ENCODE results near the gene TMEM255B.
"Not testable (repeated sequence)": the region's sequence is repeated elsewhere in the genome, so short reads cannot be mapped to it uniquely, and the experiment has no call there.

TMEM255B gene

GRCh38 chr13:113817860-113818691, 59.0 kb downstream of the TMEM255B start:
- DNase-seq (ENCODE audit: low read depth): no peak

DNA sequence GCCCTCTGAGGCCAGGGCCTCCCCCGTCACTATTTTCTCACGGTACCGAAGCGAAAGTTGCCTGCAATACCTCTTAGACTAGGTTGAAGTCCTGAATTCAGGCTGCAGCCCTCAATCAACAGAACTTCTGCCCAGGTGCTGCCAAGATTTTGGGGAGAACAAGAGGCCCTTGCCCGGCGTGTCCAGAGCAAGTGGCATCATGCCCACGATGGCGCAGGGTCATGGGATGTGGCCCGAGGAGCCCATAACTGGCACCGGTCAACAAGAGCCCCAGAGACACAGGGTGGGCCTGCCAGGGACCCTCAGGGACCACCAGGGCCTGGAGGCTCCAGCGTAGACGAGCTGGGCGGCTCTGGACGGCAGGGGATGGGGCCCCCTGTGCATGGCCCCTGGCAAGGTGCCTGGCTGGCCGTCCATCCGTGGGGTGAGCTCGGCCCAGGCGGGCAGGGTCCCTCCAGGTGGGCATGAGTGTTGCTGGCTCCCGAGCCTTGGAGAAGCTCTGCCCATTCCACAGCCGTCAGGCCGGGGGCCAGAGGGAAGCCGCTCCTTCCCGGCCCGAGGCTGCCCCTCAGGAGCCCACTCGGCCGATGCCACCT, 59.8 kb downstream of the TMEM255B start:
- no peak for DNase-seq (ENCODE audit: low read depth)

DNA sequence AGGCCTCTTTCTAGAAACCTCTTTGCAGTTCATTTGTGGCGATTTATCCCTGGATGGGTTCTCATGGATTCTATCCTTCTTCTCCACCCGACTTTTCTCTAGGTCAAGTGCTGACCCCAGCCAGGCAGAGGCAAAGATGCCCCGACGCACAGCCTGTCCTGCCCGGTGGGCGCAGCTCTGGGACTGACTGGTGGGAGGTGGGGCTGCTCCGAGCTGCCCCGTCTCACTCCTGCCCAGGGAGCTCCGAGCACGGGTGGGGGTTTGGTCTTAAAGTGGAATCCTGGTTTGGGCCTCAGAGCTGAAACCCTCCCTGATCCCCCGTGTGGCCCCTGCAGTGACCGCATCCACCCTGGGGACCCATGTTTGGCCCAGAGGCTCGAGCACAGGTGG, 60.3 kb downstream of the TMEM255B start:
- DNase-seq (ENCODE audit: low read depth): no peak

GRCh38 chr13:113819731-113820715, 61.0 kb downstream of the TMEM255B start:
- DNase-seq (ENCODE audit: low read depth): no peak

DNA sequence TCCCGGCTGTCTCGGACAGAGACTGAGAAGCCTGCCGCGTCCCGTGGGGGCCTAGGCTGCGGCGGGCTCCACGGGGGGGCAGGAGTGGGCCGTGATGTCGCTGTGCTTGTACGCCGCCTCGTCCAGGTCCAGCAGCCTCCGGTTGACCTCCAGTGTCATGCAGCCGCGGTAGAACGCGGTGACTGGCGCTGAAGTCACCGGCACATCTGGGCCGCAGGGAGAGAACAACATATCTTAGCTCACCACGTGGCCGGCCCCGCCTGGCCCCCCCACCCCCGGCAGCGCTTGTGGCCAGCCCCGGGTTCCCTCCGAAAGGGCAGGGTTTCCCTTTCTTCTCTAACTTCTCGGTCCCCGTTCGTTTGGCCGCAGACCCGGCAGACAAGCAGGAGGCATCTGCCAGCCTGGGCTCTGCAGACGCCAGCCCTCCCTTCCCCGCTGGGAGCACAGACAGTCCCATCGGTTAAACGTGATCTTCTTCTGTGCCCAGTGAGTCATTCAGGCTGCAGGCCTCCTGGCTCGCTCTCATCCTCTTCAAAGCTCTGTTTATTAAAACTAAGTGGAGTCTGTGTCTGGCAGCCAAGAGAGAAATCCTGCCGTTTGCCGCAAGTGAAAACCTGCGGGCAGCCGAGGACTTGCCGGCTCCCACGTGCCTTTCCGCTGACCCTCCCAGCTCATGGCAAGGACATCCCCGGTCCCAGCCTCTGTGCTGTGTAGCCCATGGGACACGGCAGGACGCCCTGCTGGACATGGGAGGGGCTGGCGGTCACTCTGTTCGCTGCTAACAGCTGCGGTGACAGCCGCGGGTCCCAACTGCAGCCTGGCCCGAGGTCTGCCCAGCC, 62.0 kb downstream of the TMEM255B start:
- no peak for DNase-seq (ENCODE audit: low read depth)

DNA sequence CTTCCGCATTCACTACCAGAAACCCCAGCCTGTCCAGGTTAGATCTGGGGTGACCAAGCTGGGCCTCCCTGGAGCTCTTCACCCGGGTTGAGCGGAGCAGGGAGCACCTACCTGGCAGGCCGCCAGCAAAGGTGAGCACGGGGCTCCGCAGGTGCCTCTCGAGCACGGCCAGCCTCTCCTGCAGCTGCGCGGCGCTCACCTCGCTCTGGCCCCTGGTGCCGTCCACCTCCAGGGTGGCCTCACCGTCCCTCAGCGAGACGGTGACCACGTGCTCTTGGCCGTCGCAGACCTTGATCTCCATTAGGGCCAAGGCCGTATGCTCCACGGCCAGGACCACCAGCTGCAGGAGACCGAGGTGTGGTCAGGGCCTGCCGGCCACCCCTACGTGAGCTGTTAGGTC, 62.8 kb downstream of the TMEM255B start:
- DNase-seq (ENCODE audit: low read depth): no peak

DNA sequence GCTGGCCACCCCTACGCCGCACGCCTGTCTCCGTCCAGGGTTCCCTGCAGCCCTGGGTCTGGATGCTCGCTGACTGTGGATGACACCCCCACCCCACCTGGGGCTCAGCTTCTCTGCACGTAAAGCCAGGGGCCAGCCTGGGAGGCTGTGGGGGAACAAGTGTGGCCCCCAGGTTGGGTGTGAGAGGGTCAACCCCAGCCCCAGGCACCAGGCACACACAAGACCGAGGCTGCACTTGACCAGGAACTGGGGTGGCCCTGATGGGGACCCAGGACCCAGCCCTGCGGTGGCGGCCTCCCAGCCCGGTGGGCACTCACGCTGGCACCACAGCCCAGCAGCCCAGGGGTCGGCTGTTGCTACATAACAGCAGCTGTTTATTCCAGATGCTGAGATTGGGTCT, 63.2 kb downstream of the TMEM255B start:
- no peak for DNase-seq (ENCODE audit: low read depth)

- no peak for DNase-seq (ENCODE audit: low read depth)
Measured at GRCh38 chr13:113822956-113823744, 64.1 kb downstream of the TMEM255B start.

- no peak for DNase-seq (ENCODE audit: low read depth)
Measured at GRCh38 chr13:113823771-113824170, 64.7 kb downstream of the TMEM255B start.

GRCh38 chr13:113825841-113826240, 66.8 kb downstream of the TMEM255B start:
- DNase-seq (ENCODE audit: low read depth): no peak

DNA sequence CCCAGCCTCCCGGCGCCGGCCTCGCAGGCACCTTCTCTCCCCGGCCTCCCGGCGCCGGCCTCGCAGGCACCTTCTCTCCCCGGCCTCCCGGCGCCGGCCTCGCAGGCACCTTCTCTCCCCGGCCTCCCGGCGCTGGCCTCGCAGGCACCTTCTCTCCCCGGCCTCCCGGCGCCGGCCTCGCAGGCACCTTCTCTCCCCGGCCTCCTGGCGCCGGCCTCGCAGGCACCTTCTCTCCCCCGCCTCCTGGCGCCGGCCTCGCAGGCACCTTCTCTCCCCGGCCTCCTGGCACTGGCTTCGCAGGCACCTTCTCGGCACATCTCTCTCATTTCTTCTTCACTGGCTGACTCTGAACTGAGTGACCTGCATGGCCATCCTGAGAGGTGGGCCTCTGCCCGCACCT, 67.4 kb downstream of the TMEM255B start:
- DNase-seq (ENCODE audit: low read depth): not testable (repeated sequence)

GRCh38 chr13:113827021-113827420, 68.0 kb downstream of the TMEM255B start:
- no peak for DNase-seq (ENCODE audit: low read depth)

DNA sequence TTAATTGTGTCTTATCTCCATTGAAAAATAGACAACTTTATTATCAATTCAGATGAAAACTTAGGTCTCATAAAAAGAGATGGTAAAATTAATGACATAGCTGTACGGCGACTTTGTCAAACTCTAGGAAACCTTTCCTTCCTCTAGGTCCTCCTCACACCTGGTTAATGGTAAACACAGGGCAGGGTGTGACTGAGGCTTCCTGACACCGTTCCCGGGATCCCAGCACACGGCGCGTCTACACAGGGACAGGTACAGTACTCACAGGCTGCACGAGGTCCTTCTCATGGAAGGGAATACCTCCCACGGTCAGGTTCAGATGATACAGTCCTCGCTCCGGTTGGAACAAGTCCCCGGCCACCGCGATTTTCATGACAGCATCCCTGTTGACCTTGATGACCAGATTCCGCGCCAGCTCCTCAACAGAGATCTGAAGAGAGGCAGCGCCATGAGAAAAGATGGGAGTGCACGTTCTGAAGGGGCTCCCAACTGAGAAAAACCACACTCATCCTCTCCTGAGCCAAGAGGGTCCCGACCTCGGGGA, 69.3 kb downstream of the TMEM255B start:
- no peak for DNase-seq (ENCODE audit: low read depth)

DNA sequence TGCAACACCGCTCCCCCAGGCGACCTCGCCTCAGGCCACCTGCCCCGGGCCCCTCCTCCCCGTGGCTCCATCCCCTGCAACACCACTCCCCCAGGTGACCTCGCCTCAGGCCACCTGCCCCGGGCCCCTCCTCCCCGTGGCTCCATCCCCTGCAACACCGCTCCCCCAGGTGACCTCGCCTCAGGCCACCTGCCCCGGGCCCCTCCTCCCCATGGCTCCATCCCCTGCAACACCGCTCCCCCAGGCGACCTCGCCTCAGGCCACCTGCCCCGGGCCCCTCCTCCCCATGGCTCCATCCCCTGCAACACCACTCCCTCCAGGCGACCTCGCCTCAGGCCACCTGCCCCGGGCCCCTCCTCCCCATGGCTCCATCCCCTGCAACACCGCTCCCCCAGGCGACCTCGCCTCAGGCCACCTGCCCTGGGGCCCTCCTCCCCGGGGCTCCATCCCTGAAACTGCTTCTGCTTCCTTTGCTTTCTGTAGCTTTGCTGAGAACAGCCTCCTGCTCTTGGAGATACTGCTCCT, 71.5 kb downstream of the TMEM255B start:
- DNase-seq (ENCODE audit: low read depth): not testable (repeated sequence)

DNA sequence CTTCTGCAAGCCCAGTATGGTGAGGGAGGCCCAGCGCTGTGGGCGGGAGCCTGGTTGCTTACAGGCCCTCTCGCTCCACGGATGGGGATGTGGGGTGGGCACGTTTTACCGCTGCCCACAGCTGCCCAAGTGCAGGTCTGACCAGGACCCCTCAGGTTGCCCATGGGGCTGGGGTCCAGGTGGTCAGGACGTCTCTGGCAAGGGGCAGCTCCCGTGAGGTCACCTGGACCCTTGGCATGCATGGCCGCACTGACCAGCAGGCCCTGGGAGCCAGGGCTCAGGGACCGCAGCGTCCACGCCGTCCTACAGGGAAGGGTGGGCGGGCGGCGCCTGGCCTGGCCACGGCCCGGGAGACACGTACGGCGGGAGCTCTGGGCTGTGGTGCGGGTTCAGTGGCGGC, 72.0 kb downstream of the TMEM255B start:
- DNase-seq (ENCODE audit: low read depth): no peak

DNA sequence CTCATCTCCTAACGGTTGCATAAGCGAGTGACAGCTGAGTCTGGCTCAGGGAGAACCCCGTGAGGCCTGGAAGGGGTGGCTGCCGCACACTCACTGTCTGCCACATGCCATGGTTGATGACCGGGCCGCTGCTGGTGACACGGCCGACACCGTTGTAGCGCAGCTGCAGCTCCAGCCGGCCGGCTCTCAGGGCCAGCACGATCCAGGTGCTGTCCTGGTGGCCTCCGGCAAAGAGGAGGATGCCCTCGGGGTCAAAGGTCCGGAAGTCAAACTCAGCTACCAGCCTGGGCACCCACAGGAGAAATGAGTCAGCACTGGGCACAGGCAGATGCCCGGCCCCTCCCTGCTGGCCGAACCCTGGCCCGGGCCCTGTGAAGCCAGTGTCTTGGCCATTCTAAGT, 73.2 kb downstream of the TMEM255B start:
- no peak for DNase-seq (ENCODE audit: low read depth)

GRCh38 chr13:113832631-113833030, 73.6 kb downstream of the TMEM255B start:
- DNase-seq (ENCODE audit: low read depth): no peak

DNA sequence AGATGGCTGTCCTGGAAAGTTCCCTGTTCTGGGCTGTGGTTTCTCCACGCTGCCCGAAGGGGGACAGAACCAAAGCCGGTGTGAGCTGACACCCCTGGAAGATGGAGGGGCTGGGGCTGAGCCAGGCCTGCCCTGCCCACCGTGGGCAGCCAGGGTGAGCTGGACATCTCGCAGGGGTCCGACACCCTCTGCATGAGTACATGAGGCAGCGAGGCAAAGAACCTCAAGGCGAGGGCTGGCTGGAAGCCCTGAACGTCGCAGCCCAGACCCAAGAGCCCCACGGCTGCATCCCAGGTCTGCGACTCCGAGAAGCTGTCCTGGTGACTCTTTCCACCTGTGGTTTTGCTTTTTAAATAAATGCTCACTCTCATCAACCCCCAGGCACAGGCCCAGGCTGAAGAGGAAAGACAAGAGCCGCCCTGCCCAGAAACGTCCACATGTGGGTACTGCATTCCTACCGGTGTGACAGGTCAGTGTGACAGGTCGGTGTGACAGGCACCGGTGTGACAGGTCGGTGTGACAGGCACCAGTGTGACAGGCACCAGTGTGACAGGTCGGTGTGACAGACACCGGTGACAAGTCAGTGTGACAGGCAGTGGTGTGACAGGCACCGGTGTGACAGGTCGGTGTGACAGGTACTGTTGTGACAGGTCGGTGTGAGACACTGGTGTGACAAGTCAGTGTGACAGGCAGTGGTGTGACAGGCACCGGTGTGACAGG, 74.2 kb downstream of the TMEM255B start:
- DNase-seq (ENCODE audit: low read depth): no peak

GRCh38 chr13:113834006-113834405, 75.0 kb downstream of the TMEM255B start:
- not testable (repeated sequence) for DNase-seq (ENCODE audit: low read depth)

All from activated T-helper 1 cell treated with Interleukin-2 at 50 U/mL for 16 hours (primary cell).